ENCODE data around the gene LRRC71. TPM values are rescaled to one million over a fixed set of nuclear protein-coding genes. Genes with fewer than 3 reads are reported as not detected.

Gene LRRC71
- total RNA-seq, 4 donors from 2014 or later = not detected

- Histone ChIP-seq H3K4me3 (no peak overlapping the region), H3K36me3 (peaks cover 92% of the 10 kb centered on the region), H3K27ac (no peak overlapping the region), H3K4me1 (no peaks in the 10 kb centered on the region), H3K27me3 (no peaks in the 10 kb centered on the region), H3K9me3 (no peaks in the 10 kb centered on the region)
- DNase-seq (ENCODE audit: low spot score in 2 of 2) = no peak
- TF ChIP-seq EP300 (IDR thresholded peaks at IDR 0.05) (no peak), POLR2AphosphoS5 (IDR thresholded peaks at IDR 0.05) (no peak), POLR2A (IDR thresholded peaks at IDR 0.05) (no peak)
- TF ChIP-seq, protein P1, sequence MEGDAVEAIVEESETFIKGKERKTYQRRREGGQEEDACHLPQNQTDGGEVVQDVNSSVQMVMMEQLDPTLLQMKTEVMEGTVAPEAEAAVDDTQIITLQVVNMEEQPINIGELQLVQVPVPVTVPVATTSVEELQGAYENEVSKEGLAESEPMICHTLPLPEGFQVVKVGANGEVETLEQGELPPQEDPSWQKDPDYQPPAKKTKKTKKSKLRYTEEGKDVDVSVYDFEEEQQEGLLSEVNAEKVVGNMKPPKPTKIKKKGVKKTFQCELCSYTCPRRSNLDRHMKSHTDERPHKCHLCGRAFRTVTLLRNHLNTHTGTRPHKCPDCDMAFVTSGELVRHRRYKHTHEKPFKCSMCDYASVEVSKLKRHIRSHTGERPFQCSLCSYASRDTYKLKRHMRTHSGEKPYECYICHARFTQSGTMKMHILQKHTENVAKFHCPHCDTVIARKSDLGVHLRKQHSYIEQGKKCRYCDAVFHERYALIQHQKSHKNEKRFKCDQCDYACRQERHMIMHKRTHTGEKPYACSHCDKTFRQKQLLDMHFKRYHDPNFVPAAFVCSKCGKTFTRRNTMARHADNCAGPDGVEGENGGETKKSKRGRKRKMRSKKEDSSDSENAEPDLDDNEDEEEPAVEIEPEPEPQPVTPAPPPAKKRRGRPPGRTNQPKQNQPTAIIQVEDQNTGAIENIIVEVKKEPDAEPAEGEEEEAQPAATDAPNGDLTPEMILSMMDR (IDR thresholded peaks at IDR 0.05) = no peak
- 97% methylated on average over 6 of the region's 6 CpGs for WGBS
Measured at GRCh38 chr1:156959925-156960324, 39.5 kb downstream of the LRRC71 start.

DNA sequence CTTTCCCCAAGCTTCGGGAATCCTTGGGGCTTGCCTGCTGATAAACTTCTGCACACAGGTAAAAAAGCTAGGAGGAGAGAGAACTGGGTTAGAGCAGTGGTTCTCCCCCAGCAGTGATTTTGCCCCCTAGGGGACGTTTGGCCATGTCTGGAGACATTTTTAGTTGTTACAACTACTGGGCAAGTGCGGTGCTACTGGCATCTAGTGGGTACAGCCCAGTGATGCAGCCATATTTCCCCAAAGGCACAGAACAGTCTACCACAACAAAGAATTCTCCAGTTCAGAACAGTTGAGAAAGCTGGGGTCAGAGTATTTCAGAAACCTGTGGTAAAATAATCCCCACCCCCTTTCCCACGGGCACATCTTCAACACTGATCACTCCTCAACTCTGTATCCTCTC lies 41.3 kb downstream of the LRRC71 start:
- H3K4me3 ChIP-seq = no peak overlapping the region
- no peaks in the 10 kb centered on the region for H3K4me1 ChIP-seq
- DNase-seq (ENCODE audit: low spot score in 2 of 2) = no peak
- 76% methylated on average over 4 of the region's 4 CpGs for WGBS
- peaks cover 84% of the 10 kb centered on the region for H3K36me3 ChIP-seq
- TF ChIP-seq, protein P1 (IDR thresholded peaks at IDR 0.05) = no peak
- TF ChIP-seq POLR2A (IDR thresholded peaks at IDR 0.05) = no peak
- no peak for TF ChIP-seq EP300 (IDR thresholded peaks at IDR 0.05)
- no peak for TF ChIP-seq POLR2AphosphoS5 (IDR thresholded peaks at IDR 0.05)
- no peak overlapping the region for H3K27ac ChIP-seq
- H3K9me3 ChIP-seq = no peaks in the 10 kb centered on the region
- no peaks in the 10 kb centered on the region for H3K27me3 ChIP-seq

DNA sequence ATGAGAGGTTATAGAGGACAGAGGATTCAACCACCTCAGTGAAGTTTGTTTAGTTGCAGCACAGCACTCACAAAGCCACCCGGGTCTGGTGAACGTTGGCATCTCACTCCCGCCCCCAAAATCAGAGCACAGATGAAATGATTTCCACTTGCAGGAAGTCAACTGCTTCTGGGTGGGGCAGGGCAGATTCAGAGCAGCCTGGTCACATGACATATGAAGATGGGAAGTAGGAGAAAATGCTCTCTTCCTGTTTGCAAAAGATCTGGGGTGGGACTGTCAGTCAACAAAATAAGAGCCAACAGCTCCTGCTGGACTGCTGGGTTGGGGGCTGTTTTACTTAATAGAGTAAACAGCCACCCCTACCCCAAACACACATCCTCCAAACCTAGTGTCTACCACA lies 43.2 kb downstream of the LRRC71 start:
- no peak overlapping the region for H3K27ac ChIP-seq
- H3K27me3 ChIP-seq = no peaks in the 10 kb centered on the region
- no peak overlapping the region for H3K4me3 ChIP-seq
- TF ChIP-seq EP300 (IDR thresholded peaks at IDR 0.05) (no peak), POLR2AphosphoS5 (IDR thresholded peaks at IDR 0.05) (no peak)
- DNase-seq (ENCODE audit: low spot score in 2 of 2) = no peak
- no peaks in the 10 kb centered on the region for H3K9me3 ChIP-seq
- H3K4me1 ChIP-seq = no peaks in the 10 kb centered on the region
- 40% methylated on average over 3 of the region's 3 CpGs for WGBS
- peaks cover 82% of the 10 kb centered on the region for H3K36me3 ChIP-seq

GRCh38 chr1:156964441-156964840 lies 44.0 kb downstream of the LRRC71 start:
- WGBS = 100% methylated on average over 2 of the region's 2 CpGs
- no peak for TF ChIP-seq POLR2A (IDR thresholded peaks at IDR 0.05)
- Histone ChIP-seq H3K4me1 (no peaks in the 10 kb centered on the region), H3K36me3 (peaks cover 81% of the 10 kb centered on the region), H3K27me3 (no peaks in the 10 kb centered on the region), H3K27ac (no peak overlapping the region), H3K9me3 (no peaks in the 10 kb centered on the region), H3K4me3 (no peak overlapping the region)
- no peak for DNase-seq (ENCODE audit: low spot score in 2 of 2)

GRCh38 chr1:156969496-156969895 lies 49.1 kb downstream of the LRRC71 start:
- no peak for DNase-seq (ENCODE audit: low spot score in 2 of 2)
- Histone ChIP-seq H3K4me3 (no peak overlapping the region), H3K4me1 (no peaks in the 10 kb centered on the region), H3K9me3 (no peaks in the 10 kb centered on the region), H3K27ac (no peak overlapping the region), H3K36me3 (peaks cover 68% of the 10 kb centered on the region), H3K27me3 (no peaks in the 10 kb centered on the region)
- 95% methylated on average over 3 of the region's 3 CpGs for WGBS
- TF ChIP-seq, protein P1 (IDR thresholded peaks at IDR 0.05) = no peak
- no peak for TF ChIP-seq EP300 (IDR thresholded peaks at IDR 0.05)
- TF ChIP-seq POLR2A (IDR thresholded peaks at IDR 0.05) = no peak
- TF ChIP-seq POLR2AphosphoS5 (IDR thresholded peaks at IDR 0.05) = no peak

DNA sequence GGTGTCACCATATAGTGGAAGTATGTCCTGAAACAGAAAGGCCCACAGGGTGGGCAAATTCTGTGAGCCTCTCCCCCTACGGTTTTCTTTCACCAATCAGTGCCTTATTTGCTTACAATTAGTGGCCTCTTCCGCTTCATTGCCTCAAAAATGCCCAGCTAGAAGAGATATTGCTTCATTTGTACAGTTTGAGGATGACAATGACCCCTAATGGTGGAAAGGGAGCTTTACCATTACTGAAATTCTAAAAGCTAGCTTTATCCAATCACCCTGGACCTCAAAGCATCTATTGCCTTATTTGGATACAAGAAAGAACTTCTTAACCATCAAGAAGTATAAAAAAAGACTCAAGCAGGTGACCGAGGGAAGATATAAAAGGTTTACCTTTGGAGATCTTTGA lies 49.6 kb downstream of the LRRC71 start:
- Histone ChIP-seq H3K9me3 (no peaks in the 10 kb centered on the region), H3K4me3 (no peak overlapping the region), H3K4me1 (no peaks in the 10 kb centered on the region), H3K27me3 (no peaks in the 10 kb centered on the region), H3K36me3 (peaks cover 68% of the 10 kb centered on the region), H3K27ac (no peak overlapping the region)
- TF ChIP-seq POLR2A (IDR thresholded peaks at IDR 0.05) (no peak), POLR2AphosphoS5 (IDR thresholded peaks at IDR 0.05) (no peak), EP300 (IDR thresholded peaks at IDR 0.05) (no peak)
- TF ChIP-seq, protein P1 (IDR thresholded peaks at IDR 0.05) = no peak
- WGBS = 92% methylated on average over 3 of the region's 3 CpGs
- no peak for DNase-seq (ENCODE audit: low spot score in 2 of 2)
